Measurements from ENCODE around the gene PEF1.

DNA sequence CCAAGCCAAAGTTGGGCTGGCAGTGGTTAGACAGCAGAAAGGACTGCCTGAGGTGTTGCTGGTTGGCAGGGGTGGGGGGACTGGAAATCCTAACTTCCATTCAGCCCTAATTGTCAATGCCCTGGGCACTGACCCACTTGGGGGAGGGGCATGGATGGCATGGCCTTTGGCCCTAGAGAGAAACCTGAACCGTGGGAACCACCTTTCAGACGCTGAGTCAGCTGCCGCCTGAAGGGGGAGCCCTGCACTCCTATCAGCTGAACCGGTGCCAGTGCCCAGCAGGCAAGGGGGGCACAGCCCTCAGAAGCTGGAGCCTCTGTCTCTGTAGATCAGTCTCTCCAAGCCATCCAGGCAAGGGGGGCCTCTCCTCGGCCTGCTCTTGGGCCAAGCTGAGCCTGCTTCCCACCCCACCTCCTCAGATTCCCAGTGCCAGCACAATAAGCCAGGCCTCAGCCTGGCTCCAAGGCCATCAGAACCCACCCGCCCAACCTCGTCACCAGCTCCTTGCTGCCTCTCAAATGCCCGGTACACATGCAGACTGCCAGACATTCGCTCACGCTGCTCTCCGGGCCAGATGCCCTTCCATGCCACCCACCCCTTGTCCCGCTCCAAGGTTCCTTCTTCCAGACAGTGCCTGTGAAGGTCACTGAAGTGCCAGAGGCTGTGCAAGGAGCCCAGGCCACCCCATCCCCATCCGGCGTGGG lies 56.8 kb downstream of the PEF1 start:
- no peak for TF ChIP-seq EZH2phosphoT487 (IDR thresholded peaks at IDR 0.05; ENCODE audit: low read depth)
- TF ChIP-seq, protein P1, sequence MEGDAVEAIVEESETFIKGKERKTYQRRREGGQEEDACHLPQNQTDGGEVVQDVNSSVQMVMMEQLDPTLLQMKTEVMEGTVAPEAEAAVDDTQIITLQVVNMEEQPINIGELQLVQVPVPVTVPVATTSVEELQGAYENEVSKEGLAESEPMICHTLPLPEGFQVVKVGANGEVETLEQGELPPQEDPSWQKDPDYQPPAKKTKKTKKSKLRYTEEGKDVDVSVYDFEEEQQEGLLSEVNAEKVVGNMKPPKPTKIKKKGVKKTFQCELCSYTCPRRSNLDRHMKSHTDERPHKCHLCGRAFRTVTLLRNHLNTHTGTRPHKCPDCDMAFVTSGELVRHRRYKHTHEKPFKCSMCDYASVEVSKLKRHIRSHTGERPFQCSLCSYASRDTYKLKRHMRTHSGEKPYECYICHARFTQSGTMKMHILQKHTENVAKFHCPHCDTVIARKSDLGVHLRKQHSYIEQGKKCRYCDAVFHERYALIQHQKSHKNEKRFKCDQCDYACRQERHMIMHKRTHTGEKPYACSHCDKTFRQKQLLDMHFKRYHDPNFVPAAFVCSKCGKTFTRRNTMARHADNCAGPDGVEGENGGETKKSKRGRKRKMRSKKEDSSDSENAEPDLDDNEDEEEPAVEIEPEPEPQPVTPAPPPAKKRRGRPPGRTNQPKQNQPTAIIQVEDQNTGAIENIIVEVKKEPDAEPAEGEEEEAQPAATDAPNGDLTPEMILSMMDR (IDR thresholded peaks at IDR 0.05; ENCODE audit: low read depth, low read length): peak; percentile 68
